C1 segment of cervical spinal cord (tissue), 14 donors: ENCODE data around the gene NEURL1B.
"Not testable (repeated sequence)": the region's sequence is repeated elsewhere in the genome, so short reads cannot be mapped to it uniquely, and the experiment has no call there.

ENCODE experiments used
- DNase-seq, 14 donors: peaks; one replicate each; lab custom pipeline; 2025; lab: John Stamatoyannopoulos, UW

Gene NEURL1B

GRCh38 chr5:172640822-172641358 is at the start of gene NEURL1B:
Gene NEURL1B, plus strand, starts transcription at chr5:172641263. Its CDS starts 144 bp downstream, at chr5:172641407.
- DNase-seq = peak in 12 of 14 donors; percentile 6 to 75 (median 48)

GRCh38 chr5:172591636-172592035 is 49.4 kb upstream of the NEURL1B start:
- no peak for DNase-seq

- DNase-seq = no peak
Observed at GRCh38 chr5:172592881-172593280, 48.2 kb upstream of the NEURL1B start.

GRCh38 chr5:172593306-172593705 is 47.8 kb upstream of the NEURL1B start:
- DNase-seq = no peak

- no peak for DNase-seq
Observed at GRCh38 chr5:172593721-172594235, 47.3 kb upstream of the NEURL1B start.

GRCh38 chr5:172594431-172594830 is 46.6 kb upstream of the NEURL1B start:
- DNase-seq = no peak

- no peak for DNase-seq
Observed at GRCh38 chr5:172594867-172595466, 46.1 kb upstream of the NEURL1B start.

GRCh38 chr5:172595596-172596455 is 45.2 kb upstream of the NEURL1B start:
- DNase-seq = no peak

- DNase-seq = no peak
Observed at GRCh38 chr5:172596638-172597231, 44.3 kb upstream of the NEURL1B start.

GRCh38 chr5:172597755-172598155 is 43.3 kb upstream of the NEURL1B start:
- DNase-seq = no peak

GRCh38 chr5:172598251-172599203 is 42.5 kb upstream of the NEURL1B start:
- no peak for DNase-seq

GRCh38 chr5:172599204-172599567 is 41.9 kb upstream of the NEURL1B start:
- no peak for DNase-seq

- DNase-seq = no peak
Observed at GRCh38 chr5:172600571-172600970, 40.5 kb upstream of the NEURL1B start.

- not testable (repeated sequence) for DNase-seq
Observed at GRCh38 chr5:172601576-172601975, 39.5 kb upstream of the NEURL1B start.

- peak in 1 of 14 donors; percentile 27 for DNase-seq
Observed at GRCh38 chr5:172602783-172603231, 38.3 kb upstream of the NEURL1B start.

- peak in 7 of 14 donors; percentile 3 to 41 (median 18) for DNase-seq
Observed at GRCh38 chr5:172603251-172603806, 37.7 kb upstream of the NEURL1B start.

GRCh38 chr5:172605466-172605865 is 35.6 kb upstream of the NEURL1B start:
- no peak for DNase-seq

GRCh38 chr5:172606156-172606785 is 34.8 kb upstream of the NEURL1B start:
- DNase-seq = no peak

GRCh38 chr5:172607213-172607793 is 33.8 kb upstream of the NEURL1B start:
- DNase-seq = no peak

GRCh38 chr5:172608773-172609172 is 32.3 kb upstream of the NEURL1B start:
- DNase-seq = no peak
